HG02759 (cell line): Measurements from ENCODE around the gene GPAM.

Experiments used
- ATAC-seq: cut with Tn5 transposase; IDR thresholded peaks from one replicate; pipeline ENCODE4 v1.9.1; 2021; ENCODE audit warnings: mild to moderate bottlenecking, moderate library complexity; ENCODE audit not compliant: unreplicated experiment

The GPAM gene

DNA sequence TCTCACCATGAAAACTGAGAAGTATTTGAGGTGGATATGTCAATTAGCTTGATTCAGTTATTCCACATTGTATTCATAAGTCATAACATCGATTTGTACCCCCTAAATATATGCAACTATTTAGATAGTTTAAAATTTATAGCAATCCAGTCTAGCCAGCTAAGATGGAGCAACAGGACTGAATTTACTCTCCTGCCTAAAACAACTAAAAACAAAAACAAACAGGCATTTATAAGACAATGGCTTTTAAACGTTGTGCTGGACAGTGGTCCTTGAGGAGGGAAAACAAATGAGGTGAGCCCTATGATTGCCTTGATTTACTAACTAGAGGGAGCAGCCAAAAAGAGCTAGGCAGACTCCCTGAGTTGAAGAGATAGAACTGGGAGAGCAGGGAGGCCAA is 814 bp upstream of the GPAM start:
- ATAC-seq, result no peak

DNA sequence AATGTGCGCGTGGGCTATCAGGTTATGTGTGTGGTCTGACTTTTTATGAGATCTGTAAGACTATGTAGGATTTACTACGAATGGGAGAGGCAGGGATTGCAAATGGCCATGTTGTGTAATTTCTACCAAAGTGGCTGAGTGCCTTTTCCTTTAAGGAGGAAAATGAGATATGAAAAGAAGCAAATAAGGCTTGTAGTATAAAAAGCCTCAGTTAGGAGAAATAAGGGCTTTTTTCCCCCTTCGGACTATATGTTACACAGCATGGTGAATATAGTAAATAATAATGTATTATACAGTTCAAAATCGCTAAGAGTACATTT is 447 bp upstream of the GPAM start:
- ATAC-seq, result no peak

GRCh38 chr10:112182784-112183328 is 709 bp downstream of the GPAM start:
- ATAC-seq, result no peak

GRCh38 chr10:112177247-112177646 is 6.3 kb downstream of the GPAM start:
- ATAC-seq, result no peak

GRCh38 chr10:112176543-112176942 is 7.0 kb downstream of the GPAM start:
- ATAC-seq, result no peak

DNA sequence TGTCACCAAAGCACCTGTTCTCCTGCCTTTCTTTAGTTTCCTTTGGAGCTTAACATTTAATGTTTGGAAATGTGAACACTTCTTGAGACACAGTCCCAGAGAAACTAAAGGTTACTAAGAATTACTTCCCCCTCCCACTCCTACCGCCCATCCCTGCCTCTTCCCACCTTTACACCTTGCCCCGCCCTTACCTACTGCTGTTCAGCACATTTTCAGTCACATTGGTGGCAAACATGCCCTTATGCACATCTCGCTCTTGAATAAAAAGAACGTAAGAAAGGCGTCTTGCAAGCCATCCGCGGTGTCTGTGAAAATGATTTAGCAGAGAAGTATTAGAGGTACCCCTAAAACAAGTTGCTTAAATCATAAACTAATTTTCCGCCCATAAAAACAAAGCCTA is 8.2 kb downstream of the GPAM start:
- ATAC-seq, result no peak

DNA sequence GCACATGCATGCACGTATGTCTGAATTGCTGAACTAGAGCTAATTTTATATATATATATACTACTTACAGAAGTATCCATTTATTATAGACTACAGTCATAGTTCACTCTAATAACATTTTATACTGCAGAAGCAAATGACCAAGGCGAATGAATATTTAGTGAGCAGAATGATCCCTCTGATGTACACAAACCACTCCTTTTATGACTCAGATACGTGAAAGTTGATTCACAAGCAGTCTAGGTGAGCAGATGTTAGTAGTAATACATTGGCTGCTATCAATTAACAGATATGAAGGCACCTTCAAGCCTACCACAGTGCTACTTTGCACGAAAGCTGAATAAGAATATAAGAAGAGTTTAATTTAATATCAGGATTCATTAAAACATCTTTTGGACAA is 10.4 kb downstream of the GPAM start:
- ATAC-seq, result no peak

DNA sequence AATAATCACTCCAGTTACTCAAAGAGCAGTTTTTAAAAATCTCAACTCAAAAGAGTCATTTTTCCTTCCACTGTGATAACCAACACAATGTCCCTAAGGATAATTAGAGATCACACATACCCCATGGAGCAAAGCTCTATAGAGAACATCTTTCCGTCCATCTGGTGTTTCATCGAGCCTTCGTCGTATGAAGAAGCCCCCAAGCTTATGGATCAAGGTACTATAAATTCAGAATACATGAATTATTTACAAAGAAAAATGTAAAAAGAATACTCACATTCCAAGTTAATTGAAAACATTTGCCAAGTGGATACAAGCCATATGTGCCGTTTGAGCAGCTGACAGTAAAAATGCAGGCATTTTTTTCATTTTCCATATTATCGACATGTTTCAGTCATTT is 14.8 kb downstream of the GPAM start:
- ATAC-seq, result no peak

DNA sequence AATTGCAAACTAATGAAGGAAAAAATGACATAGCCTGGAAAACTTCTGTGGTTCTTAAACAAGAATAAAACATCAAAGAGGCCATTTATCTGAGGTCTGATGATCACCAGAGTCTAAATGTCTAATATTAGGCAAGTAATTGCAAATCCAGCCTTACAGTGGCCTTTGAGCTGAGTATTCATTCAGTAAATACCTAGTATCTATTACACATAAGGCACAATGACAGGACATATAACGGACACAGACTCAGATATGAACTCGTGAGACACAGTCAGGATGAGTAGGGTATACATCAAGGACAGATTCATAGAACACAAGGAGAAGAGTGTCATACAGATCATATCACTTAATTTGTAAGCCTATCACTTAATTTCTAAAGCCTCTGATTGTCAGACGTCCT is 16.8 kb downstream of the GPAM start:
- no peak for ATAC-seq

GRCh38 chr10:112161757-112162518 is 21.6 kb downstream of the GPAM start:
- ATAC-seq, result no peak

- no peak for ATAC-seq
These were observed 22.7 kb downstream of the GPAM start for GRCh38 chr10:112160834-112161233.

DNA sequence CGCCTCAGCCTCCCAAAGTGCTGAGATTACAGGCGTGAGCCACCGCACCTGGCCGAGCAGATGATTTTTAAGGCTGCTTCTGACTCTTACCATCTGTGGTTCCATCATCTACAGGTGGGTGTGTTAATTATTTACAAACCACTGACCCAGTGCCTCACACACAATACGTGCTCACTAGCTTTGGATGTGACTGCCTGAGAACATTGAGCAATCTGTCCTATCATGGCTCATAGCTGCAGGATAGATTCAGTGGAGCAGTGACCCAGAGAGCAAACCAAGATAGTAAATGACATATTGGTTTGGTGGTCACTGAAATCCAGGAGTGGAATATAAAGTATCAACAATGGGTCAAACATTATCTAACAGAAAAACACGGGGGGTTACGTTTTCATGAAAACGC is 24.1 kb downstream of the GPAM start:
- no peak for ATAC-seq

GRCh38 chr10:112151524-112152039 is 32.0 kb downstream of the GPAM start:
- ATAC-seq, result no peak

DNA sequence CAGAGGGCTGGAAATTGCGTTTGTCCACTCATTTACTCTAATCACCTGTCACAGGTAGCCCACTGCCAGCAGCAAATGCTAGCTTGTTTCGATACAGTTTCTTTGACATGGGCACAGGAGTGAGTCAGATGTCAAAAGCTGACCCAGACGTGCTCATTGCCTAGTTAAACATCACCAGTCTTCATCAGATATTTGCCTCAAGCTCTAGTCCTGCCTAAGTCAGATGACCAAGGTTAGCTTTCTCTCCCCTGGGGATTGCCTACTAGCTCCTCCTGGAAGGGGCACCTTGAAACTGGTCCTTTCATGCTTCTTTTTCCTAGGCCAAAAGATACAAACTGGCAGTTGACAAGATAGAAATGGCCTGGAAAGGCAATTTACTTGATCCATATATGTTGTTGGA is 35.2 kb downstream of the GPAM start:
- no peak for ATAC-seq

DNA sequence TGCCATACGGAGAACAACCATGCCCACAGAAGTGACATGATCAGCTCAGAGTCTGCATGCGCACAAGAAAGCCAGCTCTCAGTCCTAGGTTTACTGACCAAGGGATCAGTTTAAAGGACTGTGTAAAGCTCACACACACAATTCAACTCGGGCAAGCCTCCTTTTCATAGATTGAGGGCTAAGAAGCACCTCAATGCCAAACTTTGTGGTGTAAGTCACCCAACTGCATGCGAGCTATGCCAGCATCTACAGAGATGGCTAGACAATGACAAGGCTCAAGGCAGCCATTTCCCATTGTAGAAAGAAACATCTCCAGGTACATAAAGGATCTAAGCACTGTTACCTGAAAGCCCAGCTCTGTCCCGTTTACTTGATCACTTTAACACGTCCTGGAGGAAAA is 36.8 kb downstream of the GPAM start:
- no peak for ATAC-seq

DNA sequence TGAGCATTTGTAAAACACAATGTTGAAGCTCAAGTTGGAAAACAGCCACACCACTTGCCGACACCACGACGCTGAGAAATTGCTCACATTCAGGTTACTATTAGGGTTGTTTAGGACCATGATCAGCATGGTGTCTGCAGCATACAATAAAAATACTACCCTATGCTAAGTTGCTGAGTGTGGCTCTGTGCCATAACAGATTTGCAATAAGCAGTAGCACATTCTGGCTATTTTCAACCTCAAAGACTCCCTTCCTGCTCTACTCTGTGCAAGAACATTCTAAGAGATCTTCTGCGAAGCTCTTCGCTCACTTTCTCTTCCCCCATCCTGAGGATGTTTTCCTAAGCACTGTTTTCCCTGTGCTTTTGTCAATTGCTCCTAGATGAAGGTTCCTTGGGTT is 38.3 kb downstream of the GPAM start:
- no peak for ATAC-seq

- ATAC-seq, result no peak
These were observed 40.1 kb downstream of the GPAM start for GRCh38 chr10:112143420-112143819.

- ATAC-seq, result no peak
These were observed 42.3 kb downstream of the GPAM start for GRCh38 chr10:112141292-112141691.

GRCh38 chr10:112140110-112140970 is 43.2 kb downstream of the GPAM start:
- peak; percentile 99 for ATAC-seq

- ATAC-seq, result no peak
These were observed 44.4 kb downstream of the GPAM start for GRCh38 chr10:112139176-112139575.

DNA sequence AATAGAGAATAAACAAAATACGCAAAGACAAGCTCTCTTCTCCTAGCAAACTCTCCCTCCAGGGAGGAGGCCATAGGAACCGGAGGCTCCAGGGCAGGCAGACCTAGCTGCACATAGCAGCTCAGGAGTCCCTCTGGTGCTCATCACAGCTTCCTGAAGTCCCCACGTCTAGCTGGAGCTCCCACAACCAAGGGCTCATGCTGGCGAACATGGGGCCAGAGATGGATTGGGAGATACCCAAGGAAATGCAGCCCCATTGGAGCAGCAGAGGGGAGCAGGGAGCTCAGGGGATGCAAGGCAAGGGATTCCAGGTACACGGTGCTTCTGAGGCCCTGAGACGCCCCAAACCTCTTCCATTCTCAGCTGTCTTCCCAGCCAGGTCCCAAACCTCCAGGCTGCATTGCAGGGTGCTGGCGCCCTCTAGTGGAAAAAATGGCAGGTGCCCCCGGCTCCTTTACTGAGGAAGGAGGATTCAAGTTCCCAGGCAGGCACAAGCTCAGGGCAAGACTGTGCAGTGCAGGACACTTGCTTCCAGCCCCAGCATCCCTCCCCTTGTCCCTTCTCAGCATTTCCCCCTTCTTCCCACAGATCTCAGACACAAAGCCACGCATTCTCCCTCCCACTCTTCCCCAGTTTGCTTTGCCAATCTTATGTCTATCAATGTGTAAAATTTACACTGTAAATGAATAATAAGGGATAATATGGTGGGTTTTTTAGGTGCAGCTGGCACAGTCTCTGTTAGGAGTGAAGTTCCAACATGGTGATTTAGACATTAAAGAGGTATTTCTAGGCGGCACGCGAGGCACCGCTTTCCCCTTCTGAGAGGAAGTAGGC is 46.2 kb downstream of the GPAM start:
- peak; percentile 54 for ATAC-seq
